Activated naive CD8-positive, alpha-beta T cell treated with anti-CD3 and anti-CD28 coated beads, Interleukin-2, amount 50 U/mL, for 24 hours (primary cell): ENCODE data around the gene RAB20.
"Not testable (repeated sequence)": the region's sequence is repeated elsewhere in the genome, so short reads cannot be mapped to it uniquely, and the experiment has no call there.

Experiments
- ATAC-seq: fragments of 150-1000 bp; cut with Tn5 transposase; one replicate; pipeline ENCODE4 v1.10.0; 2021
- DNase-seq: peaks from one replicate; pipeline ENCODE4 v3.0.0; 2021
- H3K27ac Mint-ChIP-seq: one replicate; pipeline ENCODE4 v1.8.0; 2021; ENCODE audit warnings: mild to moderate bottlenecking, mixed read lengths
- H3K27me3 Mint-ChIP-seq: one replicate; pipeline ENCODE4 v1.8.0; 2021; ENCODE audit warnings: mixed read lengths
- H3K36me3 Mint-ChIP-seq: one replicate; pipeline ENCODE4 v1.8.0; 2021; ENCODE audit warnings: low read depth, mixed read lengths
- H3K4me1 Mint-ChIP-seq: one replicate; pipeline ENCODE4 v1.8.0; 2021; ENCODE audit warnings: mixed read lengths
- H3K4me3 Mint-ChIP-seq: one replicate; pipeline ENCODE4 v1.8.0; 2021; ENCODE audit warnings: mild to moderate bottlenecking, moderate library complexity, mixed read lengths
- H3K9me3 Mint-ChIP-seq: one replicate; pipeline ENCODE4 v1.8.0; 2021; ENCODE audit warnings: mixed read lengths

RAB20 gene

DNA sequence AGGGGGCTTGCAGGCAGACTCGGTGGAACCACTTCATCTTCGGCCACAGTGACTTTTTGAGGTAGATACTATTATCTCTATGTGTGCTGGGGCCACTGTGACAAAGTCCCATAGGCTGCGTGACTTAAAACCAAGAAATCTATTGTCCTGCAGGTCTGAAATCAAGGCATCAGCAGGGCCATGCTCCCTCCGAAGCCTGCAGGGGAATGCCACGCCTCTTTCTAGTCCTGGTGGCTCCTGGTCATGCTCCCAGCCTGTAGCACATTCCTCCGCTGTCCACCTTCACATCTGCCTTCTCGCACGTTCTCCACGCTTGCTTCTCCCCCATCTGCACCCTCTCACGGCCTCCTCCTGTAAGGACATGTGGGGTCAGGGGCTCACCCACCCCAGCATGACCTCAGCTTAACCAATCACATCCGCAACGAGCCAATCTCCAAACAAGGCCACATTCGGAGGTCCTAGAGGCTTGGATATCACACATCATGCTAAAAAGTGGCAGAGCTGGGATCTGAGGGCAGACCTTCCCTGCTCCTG, 21.0 kb upstream of the RAB20 start:
- Mint-ChIP-seq H3K4me1 (no peaks in the 10 kb centered on the region), H3K27me3 (peaks cover 26% of the 10 kb centered on the region), H3K36me3 (no peaks in the 10 kb centered on the region), H3K27ac (no peak overlapping the region), H3K9me3 (no peaks in the 10 kb centered on the region), H3K4me3 (no peak overlapping the region)
- ATAC-seq (no peak), DNase-seq (no peak)

DNA sequence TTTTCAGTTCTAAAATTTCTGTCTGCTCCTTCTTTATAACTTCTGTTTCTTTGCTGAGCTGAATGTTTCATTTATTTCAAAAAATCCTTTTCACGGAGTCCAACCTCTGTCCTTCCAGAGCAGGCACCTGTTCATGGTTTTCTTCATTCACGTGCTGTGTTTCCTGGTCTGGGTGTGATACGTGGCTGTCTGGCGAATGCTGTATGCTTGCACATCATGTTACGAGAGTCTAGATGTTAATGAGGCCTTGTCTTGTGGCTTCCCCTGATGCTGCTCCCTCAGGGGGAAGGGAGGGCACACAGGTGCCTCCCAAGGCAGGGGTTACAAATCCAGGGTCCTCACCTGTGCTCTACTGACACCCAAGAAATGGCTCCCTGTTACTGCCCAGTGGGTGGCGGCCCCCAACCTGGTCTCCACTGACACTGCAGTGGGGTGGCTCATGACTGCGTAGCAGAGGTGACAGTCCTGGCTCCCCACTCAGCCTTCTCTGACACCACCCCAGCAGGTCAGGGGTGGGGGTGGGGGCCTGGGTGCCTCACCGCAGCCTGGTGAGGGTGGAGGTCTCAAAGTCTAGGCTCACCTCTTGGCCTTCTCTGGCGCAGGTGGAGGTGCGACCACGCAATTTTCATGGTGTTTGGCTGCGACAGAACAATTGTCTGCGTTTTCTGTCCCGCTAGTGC, 20.1 kb upstream of the RAB20 start:
- Mint-ChIP-seq H3K9me3 (no peaks in the 10 kb centered on the region), H3K4me1 (peaks cover 1% of the 10 kb centered on the region), H3K27me3 (peaks cover 35% of the 10 kb centered on the region), H3K36me3 (no peaks in the 10 kb centered on the region), H3K4me3 (no peak overlapping the region), H3K27ac (no peak overlapping the region)
- ATAC-seq, result no peak
- DNase-seq, result no peak

DNA sequence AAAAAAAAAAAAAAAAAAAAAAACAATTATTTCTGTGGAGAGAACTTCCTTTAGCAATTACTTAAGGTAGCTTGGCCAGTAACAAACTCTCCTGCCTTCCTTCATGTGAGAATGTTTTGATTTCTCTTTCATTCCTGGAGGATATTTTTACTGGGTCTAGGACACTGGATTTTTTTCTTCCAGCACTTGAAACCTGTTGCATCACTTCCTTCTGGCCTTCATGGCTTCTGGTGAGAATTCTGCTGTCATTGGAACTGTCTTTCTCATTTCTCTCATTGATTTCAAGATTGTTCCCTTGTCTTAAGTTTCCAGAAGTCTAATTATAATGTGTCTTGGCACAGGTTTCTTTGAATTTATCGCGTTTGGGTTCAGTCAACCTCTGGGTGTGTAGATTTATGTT, 19.3 kb upstream of the RAB20 start:
- no peak overlapping the region for H3K27ac Mint-ChIP-seq
- H3K9me3 Mint-ChIP-seq, result no peaks in the 10 kb centered on the region
- H3K27me3 Mint-ChIP-seq, result peaks cover 39% of the 10 kb centered on the region
- H3K4me3 Mint-ChIP-seq, result no peak overlapping the region
- ATAC-seq (no peak), DNase-seq (no peak)
- peaks cover 6% of the 10 kb centered on the region for H3K4me1 Mint-ChIP-seq
- H3K36me3 Mint-ChIP-seq, result no peaks in the 10 kb centered on the region

DNA sequence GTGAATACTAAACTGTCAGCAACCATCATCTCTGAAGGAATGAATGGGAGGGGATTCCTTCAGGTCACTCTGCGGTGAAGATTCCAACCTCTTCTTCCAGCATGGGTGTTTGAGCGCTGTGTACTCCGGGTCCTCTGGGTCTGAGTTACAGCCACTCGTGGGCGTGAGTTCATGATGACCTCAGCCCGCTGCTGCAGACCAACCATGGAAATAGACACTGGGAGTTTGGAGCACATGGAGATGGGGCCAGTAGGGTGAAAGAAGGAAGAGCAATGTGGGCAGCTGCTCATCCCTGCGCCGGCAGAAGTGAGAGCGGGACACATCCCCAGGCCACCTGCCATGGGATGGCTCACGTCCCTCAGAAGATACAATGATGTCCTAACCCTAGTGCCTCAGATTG, 16.8 kb upstream of the RAB20 start:
- Mint-ChIP-seq H3K9me3 (no peaks in the 10 kb centered on the region), H3K27me3 (peaks cover 59% of the 10 kb centered on the region), H3K4me3 (no peak overlapping the region), H3K4me1 (peaks cover 14% of the 10 kb centered on the region), H3K27ac (no peak overlapping the region), H3K36me3 (no peaks in the 10 kb centered on the region)
- DNase-seq, result no peak
- ATAC-seq, result no peak

DNA sequence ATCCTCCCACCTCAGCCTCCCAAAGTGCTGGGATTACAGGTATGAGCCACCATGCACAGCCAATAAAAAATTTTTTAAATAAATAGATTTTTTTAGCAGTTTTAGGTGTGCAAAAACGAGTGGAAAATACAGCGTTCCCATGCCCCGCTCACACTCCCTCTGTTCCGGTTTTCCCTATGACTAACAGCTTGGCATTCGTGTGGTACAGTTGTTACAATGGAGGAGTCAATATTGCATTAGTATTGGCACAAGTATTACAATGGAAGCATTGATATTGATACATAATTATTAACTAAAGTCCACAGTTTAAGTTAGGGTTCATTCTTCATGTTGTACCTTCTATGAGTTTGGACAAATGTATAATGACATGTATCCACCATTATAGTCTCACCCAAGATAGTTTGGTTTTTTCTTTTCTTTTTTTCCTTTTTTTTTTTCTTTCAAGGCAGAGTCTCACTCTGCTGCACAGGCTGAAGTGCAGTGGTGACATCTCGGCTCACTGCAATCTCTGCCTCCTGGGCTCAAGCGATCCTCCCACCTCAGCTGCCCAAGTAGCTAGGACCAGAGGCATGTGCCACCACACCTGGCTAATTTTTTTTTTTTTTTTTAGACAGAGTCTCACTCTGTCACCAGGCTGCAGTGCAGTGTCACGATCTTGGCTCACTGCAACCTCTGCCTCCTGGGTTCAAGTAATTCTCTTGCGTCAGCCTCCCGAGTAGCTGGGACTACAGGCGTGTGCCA, 15.4 kb upstream of the RAB20 start:
- no peak for ATAC-seq
- no peaks in the 10 kb centered on the region for H3K9me3 Mint-ChIP-seq
- H3K27ac Mint-ChIP-seq, result no peak overlapping the region
- H3K4me3 Mint-ChIP-seq, result no peak overlapping the region
- H3K36me3 Mint-ChIP-seq, result no peaks in the 10 kb centered on the region
- DNase-seq, result no peak
- peaks cover 14% of the 10 kb centered on the region for H3K4me1 Mint-ChIP-seq
- peaks cover 56% of the 10 kb centered on the region for H3K27me3 Mint-ChIP-seq

DNA sequence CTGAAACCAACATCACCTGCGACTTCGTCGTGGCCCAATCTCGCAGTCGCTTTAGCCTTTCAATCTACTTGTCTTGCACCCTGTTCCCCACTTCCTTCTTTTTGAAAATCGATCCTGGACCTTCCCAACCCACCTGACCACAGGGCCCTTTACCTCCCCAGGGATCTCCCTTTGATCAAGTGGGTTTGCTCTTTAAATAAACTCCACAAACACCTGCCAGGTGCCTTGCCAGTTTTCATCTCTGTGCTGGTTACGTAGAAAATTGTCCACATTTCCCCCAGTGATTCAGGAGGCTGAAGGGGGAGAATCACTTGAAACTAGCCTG, 14.5 kb upstream of the RAB20 start:
- H3K9me3 Mint-ChIP-seq, result no peaks in the 10 kb centered on the region
- H3K4me3 Mint-ChIP-seq, result no peak overlapping the region
- H3K27ac Mint-ChIP-seq, result no peak overlapping the region
- peaks cover 14% of the 10 kb centered on the region for H3K4me1 Mint-ChIP-seq
- peaks cover 57% of the 10 kb centered on the region for H3K27me3 Mint-ChIP-seq
- ATAC-seq (no peak), DNase-seq (no peak)
- H3K36me3 Mint-ChIP-seq, result no peaks in the 10 kb centered on the region

DNA sequence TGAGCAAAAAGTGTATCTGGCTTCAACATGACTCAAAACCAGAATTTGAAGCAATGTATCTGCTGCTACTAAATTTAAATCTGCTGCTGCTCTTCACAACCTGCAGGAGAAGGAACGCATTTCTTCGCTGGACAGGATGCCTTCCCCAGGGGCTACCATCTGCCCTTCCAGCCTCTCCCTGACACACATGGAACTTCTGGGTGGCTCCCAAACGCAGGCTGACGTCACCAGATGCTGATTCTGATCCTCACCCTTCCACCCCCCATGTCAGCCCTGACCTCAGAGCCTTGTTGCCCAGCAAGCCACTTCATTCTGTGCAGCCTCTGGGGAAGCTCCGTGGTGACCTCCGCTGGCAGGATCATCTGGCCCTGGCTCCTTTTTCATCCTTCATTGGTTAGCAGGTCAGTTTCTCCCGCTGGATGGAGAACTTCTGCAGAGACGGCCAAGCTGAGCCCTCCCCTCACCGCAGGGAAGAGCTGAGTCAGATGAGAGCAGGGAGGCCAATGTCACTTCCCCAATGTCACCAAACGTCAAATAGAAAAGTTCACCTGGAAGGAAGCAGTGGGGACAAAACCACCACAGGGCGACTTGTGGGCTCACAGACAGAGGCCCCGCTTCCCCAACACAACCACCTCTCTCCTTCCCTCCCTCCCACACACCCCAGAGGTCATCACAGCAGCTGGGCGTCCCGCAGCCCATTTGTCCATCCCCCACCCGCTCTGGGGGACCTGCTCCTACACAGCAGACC, 14.0 kb upstream of the RAB20 start:
- DNase-seq (peak; percentile 35), ATAC-seq (peak; percentile 81)
- H3K9me3 Mint-ChIP-seq, result no peaks in the 10 kb centered on the region
- H3K36me3 Mint-ChIP-seq, result no peaks in the 10 kb centered on the region
- peaks cover 54% of the 10 kb centered on the region for H3K27me3 Mint-ChIP-seq
- H3K4me3 Mint-ChIP-seq, result peak overlapping the region; percentile 47
- peak overlapping the region; percentile 57 for H3K27ac Mint-ChIP-seq
- H3K4me1 Mint-ChIP-seq, result peaks cover 14% of the 10 kb centered on the region

DNA sequence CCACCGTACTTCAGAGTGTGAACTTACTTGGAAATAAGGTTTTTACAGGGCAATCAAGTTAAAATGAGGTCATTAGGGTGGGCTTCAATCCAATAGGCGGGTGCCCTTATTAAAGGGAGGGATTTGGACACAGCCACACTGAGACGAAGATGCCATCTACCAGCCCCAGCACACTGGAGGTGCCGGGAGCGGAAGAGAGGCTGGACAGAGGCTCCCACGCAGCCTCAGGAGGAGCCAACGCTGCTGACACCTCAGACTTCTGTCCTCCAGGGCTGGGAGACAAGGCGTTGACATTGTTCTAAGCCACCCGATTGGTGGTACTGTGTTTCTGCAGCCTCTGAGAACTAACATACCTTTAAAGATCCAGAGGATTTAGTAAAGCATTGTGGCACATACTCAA, 12.6 kb upstream of the RAB20 start:
- Mint-ChIP-seq H3K27ac (no peak overlapping the region), H3K9me3 (no peaks in the 10 kb centered on the region), H3K36me3 (no peaks in the 10 kb centered on the region), H3K27me3 (peaks cover 47% of the 10 kb centered on the region), H3K4me1 (peaks cover 14% of the 10 kb centered on the region), H3K4me3 (no peak overlapping the region)
- DNase-seq (no peak), ATAC-seq (no peak)

DNA sequence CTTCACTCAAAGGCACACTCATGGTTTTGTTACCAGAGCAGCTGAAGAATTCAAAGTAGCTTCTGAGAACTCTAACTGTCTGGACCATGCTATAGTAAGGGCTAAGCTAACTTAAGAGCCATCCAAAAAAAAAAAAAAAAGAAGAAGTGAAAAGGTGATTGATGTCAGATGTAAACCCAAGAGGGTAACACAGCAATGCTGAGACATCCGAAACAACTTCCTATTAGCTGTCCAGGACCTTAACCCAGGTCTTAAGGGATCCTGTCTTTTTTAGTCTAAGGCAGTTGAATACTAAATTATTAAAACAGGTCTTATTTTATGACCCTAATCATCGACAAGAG, 11.2 kb upstream of the RAB20 start:
- H3K27me3 Mint-ChIP-seq, result peaks cover 38% of the 10 kb centered on the region
- H3K4me3 Mint-ChIP-seq, result no peak overlapping the region
- H3K36me3 Mint-ChIP-seq, result no peaks in the 10 kb centered on the region
- ATAC-seq (no peak), DNase-seq (no peak)
- H3K27ac Mint-ChIP-seq, result no peak overlapping the region
- H3K9me3 Mint-ChIP-seq, result no peaks in the 10 kb centered on the region
- peaks cover 14% of the 10 kb centered on the region for H3K4me1 Mint-ChIP-seq

DNA sequence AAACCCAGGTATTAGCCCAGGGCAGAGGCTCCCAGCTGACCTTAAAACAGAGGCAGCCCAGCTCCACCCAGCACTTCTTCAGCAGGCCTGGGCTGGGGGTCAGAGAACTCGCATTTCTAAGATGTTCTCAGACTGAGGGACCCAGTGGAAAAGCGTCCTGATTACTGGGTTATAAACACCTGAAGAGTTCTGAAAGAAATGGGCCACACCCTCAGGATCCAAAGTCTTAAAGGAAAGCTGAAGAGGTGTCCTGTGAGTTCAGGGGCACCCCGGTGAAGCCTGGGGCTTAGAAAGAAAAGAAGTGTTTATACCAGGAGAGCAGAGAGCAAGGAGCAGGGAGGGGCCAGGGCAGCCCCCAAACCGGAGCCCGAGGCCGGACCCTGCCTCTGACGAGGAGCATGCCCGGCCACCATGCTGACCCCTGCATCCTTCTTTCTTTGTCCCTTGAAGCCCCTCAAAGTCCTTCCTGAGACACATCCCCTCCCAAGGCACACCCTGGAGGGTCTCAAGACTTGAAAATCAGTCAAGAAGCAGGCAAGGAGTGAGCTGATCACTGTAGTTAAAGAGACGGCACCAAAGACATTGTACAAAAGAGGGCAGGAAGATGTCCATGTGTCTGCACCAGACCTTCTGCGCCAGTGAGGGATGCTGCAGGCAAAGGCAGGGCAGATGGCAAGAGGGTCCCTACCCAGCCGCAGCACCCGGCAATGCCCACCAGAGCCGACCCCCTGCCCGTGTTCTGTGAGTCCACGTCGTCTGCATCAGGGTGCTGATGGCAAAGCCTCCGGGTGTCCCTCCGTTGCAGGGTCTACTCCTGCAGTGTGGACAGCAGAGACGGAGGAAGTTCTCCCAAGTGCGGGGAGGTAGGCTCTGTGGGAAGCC, 10.6 kb upstream of the RAB20 start:
- Mint-ChIP-seq H3K4me1 (peaks cover 14% of the 10 kb centered on the region), H3K4me3 (no peak overlapping the region), H3K27me3 (peaks cover 38% of the 10 kb centered on the region), H3K9me3 (no peaks in the 10 kb centered on the region), H3K36me3 (no peaks in the 10 kb centered on the region), H3K27ac (no peak overlapping the region)
- ATAC-seq (no peak), DNase-seq (no peak)

DNA sequence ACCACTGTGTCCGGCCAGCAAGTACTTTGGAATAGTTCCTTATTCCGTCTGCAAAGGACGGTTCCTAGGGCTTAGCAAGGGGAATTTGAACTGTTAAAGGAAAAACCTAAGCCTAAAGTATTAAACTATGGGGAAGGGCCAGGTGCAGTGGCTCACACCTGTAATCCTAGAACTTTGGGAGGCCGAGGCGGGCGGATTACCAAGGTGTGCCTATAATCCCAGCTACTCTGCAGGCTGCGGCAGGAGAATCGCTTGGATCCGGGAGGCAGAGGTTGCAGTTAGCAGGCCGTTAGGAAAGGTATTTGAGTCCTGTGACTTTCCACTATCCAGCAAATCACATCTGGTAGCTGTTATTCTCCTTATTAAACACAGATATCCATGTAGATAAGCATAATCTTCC, 9.4 kb upstream of the RAB20 start:
- H3K27me3 Mint-ChIP-seq, result peaks cover 32% of the 10 kb centered on the region
- H3K4me1 Mint-ChIP-seq, result peaks cover 9% of the 10 kb centered on the region
- ATAC-seq, result no peak
- DNase-seq, result no peak
- H3K4me3 Mint-ChIP-seq, result no peak overlapping the region
- no peaks in the 10 kb centered on the region for H3K36me3 Mint-ChIP-seq
- no peaks in the 10 kb centered on the region for H3K9me3 Mint-ChIP-seq
- H3K27ac Mint-ChIP-seq, result no peak overlapping the region

DNA sequence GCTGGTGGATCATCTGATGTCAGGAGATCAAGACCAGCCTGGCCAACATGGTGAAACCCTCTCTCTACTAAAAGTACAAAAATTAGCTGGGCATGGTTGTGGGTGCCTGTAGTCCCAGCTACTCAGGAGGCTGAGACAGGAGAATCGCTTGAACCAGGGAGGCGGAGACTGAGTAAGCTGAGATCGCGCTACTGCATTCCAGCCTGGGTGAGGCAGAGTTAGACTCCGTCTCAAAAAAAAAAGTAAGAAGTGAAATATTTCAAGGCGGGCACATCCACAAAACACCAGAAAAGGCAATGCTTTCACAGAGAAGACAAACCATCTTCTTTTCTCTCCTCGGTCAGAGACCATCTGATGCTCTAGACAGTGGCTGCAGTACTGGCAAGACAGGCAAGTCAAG, 8.4 kb upstream of the RAB20 start:
- not testable (repeated sequence) for DNase-seq, H3K4me1 Mint-ChIP-seq, H3K27ac Mint-ChIP-seq, H3K9me3 Mint-ChIP-seq, H3K4me3 Mint-ChIP-seq, H3K36me3 Mint-ChIP-seq, ATAC-seq
- peaks cover 23% of the 10 kb centered on the region for H3K27me3 Mint-ChIP-seq

DNA sequence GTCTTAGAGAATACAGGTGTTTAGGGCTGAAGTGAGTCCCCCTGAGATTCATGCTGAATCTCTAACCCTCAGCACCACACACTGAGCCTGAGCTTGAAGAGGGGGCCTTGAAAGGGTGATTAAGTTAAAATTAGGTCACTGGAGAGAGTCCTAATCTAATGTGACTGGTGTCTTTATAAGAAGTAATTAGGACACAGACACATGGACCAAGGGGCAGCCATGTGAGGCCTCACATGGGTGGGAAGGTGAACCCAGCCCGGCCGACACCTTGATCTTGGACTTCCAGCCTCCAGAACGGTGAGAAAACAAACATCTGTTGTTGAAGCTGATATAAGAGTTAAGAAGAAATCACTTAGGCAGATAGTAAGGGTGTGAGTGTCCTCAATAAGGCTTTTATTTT, 7.1 kb upstream of the RAB20 start:
- Mint-ChIP-seq H3K27ac (no peak overlapping the region), H3K36me3 (no peaks in the 10 kb centered on the region), H3K4me1 (peaks cover 3% of the 10 kb centered on the region), H3K4me3 (no peak overlapping the region), H3K9me3 (no peaks in the 10 kb centered on the region), H3K27me3 (peaks cover 20% of the 10 kb centered on the region)
- DNase-seq (no peak), ATAC-seq (no peak)

DNA sequence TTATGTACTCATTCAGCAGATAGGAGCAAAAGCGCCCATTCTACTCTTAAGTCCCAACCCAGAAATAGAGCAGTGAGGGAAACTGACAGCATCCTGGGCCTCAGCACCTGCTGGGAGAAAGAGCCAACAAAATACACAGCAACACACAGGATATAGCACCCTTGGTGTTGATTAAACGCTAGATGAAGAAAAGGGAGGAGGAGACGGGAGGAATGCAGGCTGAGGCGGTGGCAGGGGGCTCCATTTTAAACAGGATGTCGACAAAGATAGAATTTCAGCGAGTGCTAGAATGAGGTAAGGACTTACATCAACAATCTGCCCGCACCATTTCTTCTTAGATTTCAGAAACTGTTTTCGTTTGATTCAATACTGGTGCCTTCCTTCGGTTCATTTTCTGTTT, 4.6 kb upstream of the RAB20 start:
- Mint-ChIP-seq H3K27ac (no peak overlapping the region), H3K36me3 (no peaks in the 10 kb centered on the region), H3K9me3 (no peaks in the 10 kb centered on the region), H3K4me3 (no peak overlapping the region), H3K4me1 (peaks cover 13% of the 10 kb centered on the region), H3K27me3 (peaks cover 15% of the 10 kb centered on the region)
- no peak for ATAC-seq
- DNase-seq, result no peak
